ENCODE results near the gene FLT4. TPM values are rescaled to one million over a fixed set of nuclear protein-coding genes. Genes with fewer than 3 reads are reported as not detected.

The FLT4 gene
- under 0.01 and 0.45 TPM in 2 replicates for total RNA-seq

DNA sequence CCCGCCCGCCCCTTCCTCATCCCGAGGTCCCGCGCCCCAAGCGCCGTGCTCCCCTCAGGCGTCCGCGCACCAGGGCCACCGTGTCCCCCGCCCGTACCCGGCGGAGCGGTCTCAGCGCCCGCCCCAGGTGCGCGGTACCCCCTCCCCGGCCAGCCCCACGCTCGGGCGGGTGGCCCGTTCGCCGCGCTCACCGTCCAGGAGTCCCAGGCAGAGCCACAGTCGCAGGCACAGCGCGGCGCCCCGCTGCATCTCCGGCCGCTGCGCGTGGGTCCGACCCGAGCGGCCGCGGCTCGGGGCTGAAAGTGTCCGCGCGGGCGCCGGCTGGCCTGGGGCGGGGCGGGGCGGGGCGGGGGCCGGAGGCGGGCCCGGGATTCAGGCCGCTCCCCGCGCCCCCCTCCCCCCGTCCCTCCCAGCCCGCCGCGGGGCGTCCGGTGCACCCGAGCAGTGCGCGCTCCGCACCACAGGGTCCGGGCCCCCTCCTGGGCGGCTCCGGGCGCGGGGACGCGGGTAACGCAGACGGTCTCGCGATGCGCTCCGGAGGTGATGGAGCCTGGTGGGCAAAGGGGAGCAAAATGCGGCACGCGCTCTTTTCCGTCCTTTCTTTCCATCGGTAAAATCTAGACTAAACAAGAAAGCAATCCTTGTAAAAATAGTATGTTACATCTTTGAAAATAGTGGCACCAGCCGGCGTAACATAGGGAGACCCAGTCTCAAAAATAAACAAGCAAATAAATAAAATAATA lies at the start of gene FLT4:
Gene FLT4 (minus strand): TSS at position 304 of the 743 bp plus-strand sequence. CDS start 55 bp downstream, at position 249.

DNA sequence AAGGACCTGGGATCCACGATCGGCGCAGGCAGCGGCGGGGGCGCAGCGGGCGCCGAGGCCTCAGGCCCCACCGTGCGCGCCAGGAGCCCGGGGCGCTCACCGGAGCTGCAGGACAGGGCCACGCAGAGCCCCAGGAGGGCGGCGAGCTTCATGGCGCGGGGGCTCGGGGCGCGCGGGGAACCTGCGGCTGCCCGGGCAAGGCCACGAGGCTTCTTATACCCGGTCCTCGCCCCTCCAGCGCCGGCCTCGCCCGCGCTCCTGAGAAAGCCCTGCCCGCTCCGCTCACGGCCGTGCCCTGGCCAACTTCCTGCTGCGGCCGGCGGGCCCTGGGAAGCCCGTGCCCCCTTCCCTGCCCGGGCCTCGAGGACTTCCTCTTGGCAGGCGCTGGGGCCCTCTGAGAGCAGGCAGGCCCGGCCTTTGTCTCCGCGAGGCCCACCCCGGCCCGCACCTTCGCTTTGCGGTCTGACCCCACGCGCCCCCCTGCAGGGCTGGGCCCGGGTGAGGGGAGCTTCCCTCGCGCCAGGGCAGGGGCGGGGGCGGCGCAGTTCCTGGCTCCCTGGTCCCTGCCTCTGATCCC lies 58.0 kb downstream of the FLT4 start, which contains the start of gene SCGB3A1:
Gene SCGB3A1 (minus strand): TSS at position 189 of the 577 bp plus-strand sequence. CDS start 37 bp downstream, at position 152.

Other genes starting within 250 kb of the FLT4 start
- 5.9 and 6.1 TPM in 2 replicates for gene CNOT6, start 155.2 kb downstream of the FLT4 start, total RNA-seq
- not detected in 2 replicates for gene SCGB3A1, start 58.1 kb downstream of the FLT4 start, total RNA-seq
- gene OR2Y1, start 90.5 kb upstream of the FLT4 start, total RNA-seq: not detected in 2 replicates
- gene MGAT1, start 153.2 kb upstream of the FLT4 start, total RNA-seq: 105 and 107 TPM in 2 replicates
- 11.3 and 12.5 TPM in 2 replicates for gene ZFP62, start 211.7 kb upstream of the FLT4 start, total RNA-seq
- not detected in 2 replicates for gene BTNL8, start 249.6 kb upstream of the FLT4 start, total RNA-seq

Data from bronchus fibroblast of lung (primary cell).